K562 (cell line): ENCODE data around the gene SAP30BP. TPM values are rescaled to one million over a fixed set of nuclear protein-coding genes. Genes with fewer than 3 reads are reported as not detected.

Source experiments
- ATAC-seq: fragments of 200-7000 bp; cut with Tn5 transposase; 3 replicates; pipeline ENCODE4 v1.9.1; 2020; ENCODE audit warnings: moderate library complexity
- BruUV-seq: library from RNA; stranded (reverse); fragments of 400-500 nt; replicated peaks from 2 replicates; lab custom pipeline; 2021; lab: Mats Ljungman, UMichigan
- CTCF ChIA-PET: fragments of 300-600 bp; formaldehyde crosslinking; extraction: SDS; loops from one replicate; lab custom pipeline; 2021; ENCODE audit warnings: low intra/inter-chr PET ratio; lab: Yijun Ruan, JAX
- POLR2A ChIA-PET: fragments of 300-600, 350-650 bp; sonication (Branson Sonifier 250); formaldehyde crosslinking; extraction: SDS; loops from one replicate; lab custom pipeline; 2021; ENCODE audit warnings: antibody characterized with exemption, inconsistent platforms; lab: Yijun Ruan, JAX
- DNase-seq, 4 experiments: peaks; one replicate each; pipeline versions ENCODE4 v3.0.0 to v3.0.0-alpha.2; 2011 to 2018; ENCODE audit warnings: low spot score in 3 of 4, mixed read lengths in 3 of 4; ENCODE audit errors: extremely low read depth in 1 of 4
- FAIRE-seq: peaks from 2 replicates; lab custom pipeline; 2011; peaks lifted over from hg19 to GRCh38; lab: Jason Lieb, UNC
- H2AFZ ChIP-seq: 2 replicates; pipeline ENCODE4 v1.6.0; 2011; ENCODE audit warnings: low read depth, low read length, control low read depth, inconsistent platforms
- H3K27ac ChIP-seq: fragments of 200-600 bp; 3 replicates; pipeline ENCODE4 v1.8.0; 2011; ENCODE audit warnings: low read depth, mild to moderate bottlenecking, control low read depth, inconsistent platforms, low read length, moderate library complexity, mixed read lengths; ENCODE audit errors: extremely low read depth
- H3K27me3 ChIP-seq, 2 experiments: fragments of 300-600 bp in 1 of 2; 2 replicates in 1 of 2; 3 replicates in 1 of 2; pipeline versions ENCODE4 v1.6.0 to v1.8.0; 2011; ENCODE audit warnings: inconsistent platforms in 2 of 2, low read length in 2 of 2, mild to moderate bottlenecking in 1 of 2, mixed read lengths in 1 of 2, moderate library complexity in 1 of 2; ENCODE audit not compliant: control insufficient read depth in 2 of 2, insufficient read depth in 2 of 2
- H3K36me3 ChIP-seq: fragments of 300-600 bp; 3 replicates; pipeline ENCODE4 v1.8.0; 2011; ENCODE audit warnings: mild to moderate bottlenecking, low read length, inconsistent platforms; ENCODE audit not compliant: control insufficient read depth, insufficient read depth
- H3K4me1 ChIP-seq, 2 experiments: fragments of 200-600 bp in 1 of 2; replicated peaks in 1 of 2; 2 replicates in 1 of 2; 3 replicates in 1 of 2; pipeline versions ENCODE4 v1.5.1 to v1.8.0; 2011; ENCODE audit warnings: inconsistent platforms in 2 of 2, low read length in 2 of 2, mild to moderate bottlenecking in 1 of 2, mixed read lengths in 1 of 2, moderate library complexity in 1 of 2; ENCODE audit not compliant: control insufficient read depth in 2 of 2, insufficient read depth in 2 of 2
- H3K4me2 ChIP-seq: 2 replicates; pipeline ENCODE4 v1.6.1; 2011; ENCODE audit warnings: low read length, control low read depth, inconsistent platforms, mixed read lengths; ENCODE audit not compliant: insufficient read depth
- H3K4me3 ChIP-seq: fragments of 200-600 bp; sonication (generic), shearing (Covaris generic); 2 replicates; pipeline ENCODE4 v1.5.1; 2016; ENCODE audit warnings: control low read depth, inconsistent platforms
- H3K79me2 ChIP-seq: fragments of 200-600 bp; 3 replicates; pipeline ENCODE4 v1.8.0; 2011; ENCODE audit warnings: low read length, inconsistent platforms; ENCODE audit not compliant: control insufficient read depth, insufficient read depth
- H3K9ac ChIP-seq, 2 experiments: 2 replicates each; pipeline versions ENCODE4 v1.6.0 to v1.6.1; 2011; ENCODE audit warnings: low read depth in 2 of 2, low read length in 2 of 2, control low read depth in 1 of 2, inconsistent platforms in 1 of 2, mild to moderate bottlenecking in 1 of 2, mixed read lengths in 1 of 2; ENCODE audit not compliant: insufficient read depth in 1 of 2
- H3K9me1 ChIP-seq: one replicate; pipeline ENCODE4 v1.6.0; 2011; ENCODE audit warnings: inconsistent platforms, mild to moderate bottlenecking, low read length, moderate library complexity; ENCODE audit not compliant: control insufficient read depth, insufficient read depth
- H3K9me3 ChIP-seq: replicated peaks from 2 replicates; pipeline ENCODE4 v1.5.1; 2011; ENCODE audit warnings: low read depth, low read length, inconsistent platforms; ENCODE audit not compliant: control insufficient read depth, insufficient read depth
- H4K20me1 ChIP-seq: replicated peaks from 2 replicates; pipeline ENCODE4 v1.6.1; 2011; ENCODE audit warnings: low read length, inconsistent platforms, mixed read lengths; ENCODE audit not compliant: control insufficient read depth, insufficient read depth
- CBFA2T2 ChIP-seq: fragments of 450-650 bp; conservative IDR thresholded peaks from 2 replicates; pipeline ENCODE4 v1.6.1; 2017; ENCODE audit warnings: mild to moderate bottlenecking
- KAT2B ChIP-seq: IDR thresholded peaks from one replicate; pipeline ENCODE4 v1.6.1; 2012; ENCODE audit warnings: low read depth, mild to moderate bottlenecking, control low read depth, inconsistent platforms, low read length, moderate library complexity
- NFIC ChIP-seq: fragments of 450-650 bp; IDR thresholded peaks from 2 replicates; pipeline ENCODE4 v1.6.1; 2017; ENCODE audit warnings: mild to moderate bottlenecking, inconsistent platforms
- RERE ChIP-seq: sonication (generic); formaldehyde crosslinking; IDR thresholded peaks from 2 replicates; pipeline ENCODE4 v1.8.0; 2023; ENCODE audit warnings: missing genetic modification reagents, mild to moderate bottlenecking, borderline replicate concordance
- STAT5B ChIP-seq: fragments of 250-450 bp; sonication (Bioruptor Pico); IDR thresholded peaks from 2 replicates; pipeline ENCODE4 v1.8.0; 2021; ENCODE audit warnings: mild to moderate bottlenecking, inconsistent platforms
- TAL1 ChIP-seq: fragments of 450-650 bp; IDR thresholded peaks from 2 replicates; pipeline ENCODE4 v1.6.1; 2016; ENCODE audit warnings: mild to moderate bottlenecking
- XRCC5 ChIP-seq: fragments of 200-400 bp; formaldehyde crosslinking; IDR thresholded peaks from 2 replicates; pipeline ENCODE4 v1.6.1; 2017; ENCODE audit warnings: low read depth, mild to moderate bottlenecking, low read length
- YY1 ChIP-seq, 3 experiments: IDR thresholded peaks; 2 replicates each; pipeline ENCODE4 v1.6.1; 2011; ENCODE audit warnings: low read length in 2 of 3, mild to moderate bottlenecking in 2 of 3, moderate library complexity in 2 of 3, borderline replicate concordance in 1 of 3, control low read depth in 1 of 3, low read depth in 1 of 3; ENCODE audit not compliant: insufficient read depth in 3 of 3, insufficient replicate concordance in 2 of 3, control insufficient read depth in 1 of 3, insufficient read length in 1 of 3; ENCODE audit errors: extremely low read depth in 1 of 3
- ZKSCAN1 ChIP-seq: fragments of 150-350 bp; IDR thresholded peaks from 2 replicates; pipeline ENCODE4 v1.6.1; 2016; ENCODE audit warnings: low read depth, low read length
- WGBS: fragments of 100-300 bp; shearing (Covaris generic); methylation state at CpG from one replicate; pipeline ENCODE4 v1.1.6; 2016; ENCODE audit warnings: low coverage, mixed read lengths; ENCODE audit not compliant: insufficient coverage; ENCODE audit errors: missing lambda C conversion rate; 5-methylcytosine and 5-hydroxymethylcytosine counted together
- in situ Hi-C: fragments of 300-500 bp; cut with MboI; formaldehyde crosslinking; loops from 4 replicates; pipeline ENCODE4 v1.15.0; 2018; ENCODE audit warnings: inconsistent platforms, mixed read lengths
- intact Hi-C: fragments of 100-400 bp; cut with micrococcal nuclease; formaldehyde crosslinking; loops from 2 replicates; pipeline ENCODE4 v1.14.2; 2022
- polyA plus RNA-seq, 8 experiments: library from polyadenylated mRNA; depleted of rRNA in 4 of 8; stranded (reverse) in 5 of 8; unstranded in 3 of 8; fragments of >200 nt; fragmentation: Nextera tagmentation in 2 of 8; fragmentation: Illumina TruSeq in 1 of 8; extraction: Ambion mirVana in 2 of 8; extraction: Trizol in 1 of 8; gene quantifications; 2 replicates each; pipeline versions ENCODE4 v1.2.1 to v1.2.3, GENCODE V29; 2011 to 2014; ENCODE audit warnings: inconsistent platforms in 1 of 8, missing spikeins in 1 of 8
- total RNA-seq, 7 experiments: library from RNA; depleted of rRNA in 6 of 7; stranded (reverse); fragments of >200 nt in 6 of 7; fragmentation: Illumina TruSeq in 2 of 7; extraction: Trizol in 2 of 7; gene quantifications; 2 replicates each; pipeline versions ENCODE4 v1.2.1 to v1.2.3, GENCODE V29; 2011 to 2021; ENCODE audit warnings: low replicate concordance in 1 of 7
- TF ChIP-seq, protein P1 (sequence below): sonication (generic); formaldehyde crosslinking; IDR thresholded peaks from 2 replicates; pipeline ENCODE4 v1.8.0; 2022; ENCODE audit warnings: missing genetic modification reagents, mild to moderate bottlenecking, moderate library complexity, borderline replicate concordance
- TF ChIP-seq, protein P2 (sequence below): sonication (generic); formaldehyde crosslinking; IDR thresholded peaks from 2 replicates; pipeline ENCODE4 v1.8.1; 2023; ENCODE audit warnings: mild to moderate bottlenecking, missing genetic modification reagents

SAP30BP gene
- total and polyA plus RNA-seq, 9 of the 15 experiments (the other 6 are each of a cell fraction or from before 2014, with no cell fraction given) = 45.3 to 154 (median 71.7) TPM

- H3K4me1 ChIP-seq = peaks cover 15 to 34% of the 10 kb centered on the region in 2 experiments; a peak in 4 of 5 replicates
- WGBS = 66% methylated on average over 17 of the region's 17 CpGs
- no peaks in the 10 kb centered on the region for H3K9me3 ChIP-seq
- BruUV-seq = no TSS peak
- in situ Hi-C loops = no loop called here
- ChIA-PET POLR2A (interaction anchor here (0.5 to 3.4 kb wide), 5 partner anchors 9 to 401 kb away, joined by 3 to 15 read pairs (median 3); partner anchors contain the start of gene SMIM5), CTCF (no interaction called here)
- peak overlapping the region in 1 of 2 experiments; percentile 86; a peak in 2 of 4 replicates for H3K9ac ChIP-seq
- peaks cover 3% of the 10 kb centered on the region; the same call in 1 of the 3 replicates for H3K36me3 ChIP-seq
- peak overlapping the region; percentile 48 for H3K4me2 ChIP-seq
- ATAC-seq (peak; percentile 89), DNase-seq (peak; percentile 42 to 78 (median 60)), FAIRE-seq (peak; percentile 94)
- H3K27ac ChIP-seq = no peak overlapping the region; the same call in 2 of the 3 replicates
- intact Hi-C loops = no loop called here
- H3K4me3 ChIP-seq = no peak overlapping the region
- no peaks in the 10 kb centered on the region for H3K27me3 ChIP-seq
- H4K20me1 ChIP-seq = 0 out of 2 replicates have a peak, but pooled peaks cover 6% of the 10 kb centered on the region
- peaks cover 3% of the 10 kb centered on the region for H3K9me1 ChIP-seq
- H2AFZ ChIP-seq = no peak overlapping the region
- H3K79me2 ChIP-seq = no peaks in the 10 kb centered on the region
- TF ChIP-seq, protein P1, sequence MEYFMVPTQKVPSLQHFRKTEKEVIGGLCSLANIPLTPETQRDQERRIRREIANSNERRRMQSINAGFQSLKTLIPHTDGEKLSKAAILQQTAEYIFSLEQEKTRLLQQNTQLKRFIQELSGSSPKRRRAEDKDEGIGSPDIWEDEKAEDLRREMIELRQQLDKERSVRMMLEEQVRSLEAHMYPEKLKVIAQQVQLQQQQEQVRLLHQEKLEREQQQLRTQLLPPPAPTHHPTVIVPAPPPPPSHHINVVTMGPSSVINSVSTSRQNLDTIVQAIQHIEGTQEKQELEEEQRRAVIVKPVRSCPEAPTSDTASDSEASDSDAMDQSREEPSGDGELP (CRISPR knock-in tag) = peak; percentile 40; the same call in 1 of the 2 replicates
- peak in 1 of 3 experiments; percentile 39 for TF ChIP-seq YY1 (IDR thresholded peaks at IDR 0.05; ENCODE audit: borderline replicate concordance in 1 of 3, control insufficient read depth in 1 of 3, extremely low read depth in 1 of 3, insufficient read depth in 3 of 3, insufficient read length in 1 of 3, insufficient replicate concordance in 2 of 3, low read depth in 1 of 3, low read length in 2 of 3)
- peak; percentile 35; the same call in 1 of the 2 replicates for TF ChIP-seq TAL1
- TF ChIP-seq STAT5B (CRISPR knock-in tag) = no peak
- TF ChIP-seq NFIC = 0 out of 2 replicates have a peak, but pooled peaks have one; percentile 7
- TF ChIP-seq XRCC5 = no peak
- TF ChIP-seq RERE = no peak
- no peak for TF ChIP-seq ZKSCAN1
- TF ChIP-seq KAT2B = no peak
- peak; percentile 35; the same call in 1 of the 2 replicates for TF ChIP-seq CBFA2T2
- TF ChIP-seq, protein P2, sequence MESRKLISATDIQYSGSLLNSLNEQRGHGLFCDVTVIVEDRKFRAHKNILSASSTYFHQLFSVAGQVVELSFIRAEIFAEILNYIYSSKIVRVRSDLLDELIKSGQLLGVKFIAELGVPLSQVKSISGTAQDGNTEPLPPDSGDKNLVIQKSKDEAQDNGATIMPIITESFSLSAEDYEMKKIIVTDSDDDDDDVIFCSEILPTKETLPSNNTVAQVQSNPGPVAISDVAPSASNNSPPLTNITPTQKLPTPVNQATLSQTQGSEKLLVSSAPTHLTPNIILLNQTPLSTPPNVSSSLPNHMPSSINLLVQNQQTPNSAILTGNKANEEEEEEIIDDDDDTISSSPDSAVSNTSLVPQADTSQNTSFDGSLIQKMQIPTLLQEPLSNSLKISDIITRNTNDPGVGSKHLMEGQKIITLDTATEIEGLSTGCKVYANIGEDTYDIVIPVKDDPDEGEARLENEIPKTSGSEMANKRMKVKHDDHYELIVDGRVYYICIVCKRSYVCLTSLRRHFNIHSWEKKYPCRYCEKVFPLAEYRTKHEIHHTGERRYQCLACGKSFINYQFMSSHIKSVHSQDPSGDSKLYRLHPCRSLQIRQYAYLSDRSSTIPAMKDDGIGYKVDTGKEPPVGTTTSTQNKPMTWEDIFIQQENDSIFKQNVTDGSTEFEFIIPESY (CRISPR knock-in tag) = no peak
These were observed 24.1 kb upstream of the SAP30BP start for GRCh38 chr17:75642784-75643642.
